ENCODE data around the gene PRPF40A. TPM values are rescaled to one million over a fixed set of nuclear protein-coding genes. Genes with fewer than 3 reads are reported as not detected.
A peak's percentile ranks its signal among the peaks of the same experiment; 100 is the strongest.

The PRPF40A gene
- total RNA-seq, 2 donors from 2014 or later, result 62.2 to 69.2 TPM

- no peak for DNase-seq (ENCODE audit: low spot score)
- intact Hi-C loops (cut with DNase I), result no loop called here
Measured at GRCh38 chr2:152664725-152665124, 52.5 kb downstream of the PRPF40A start.

- intact Hi-C loops (cut with DNase I), result no loop called here
Measured at GRCh38 chr2:152661076-152661475, 56.2 kb downstream of the PRPF40A start.

DNA sequence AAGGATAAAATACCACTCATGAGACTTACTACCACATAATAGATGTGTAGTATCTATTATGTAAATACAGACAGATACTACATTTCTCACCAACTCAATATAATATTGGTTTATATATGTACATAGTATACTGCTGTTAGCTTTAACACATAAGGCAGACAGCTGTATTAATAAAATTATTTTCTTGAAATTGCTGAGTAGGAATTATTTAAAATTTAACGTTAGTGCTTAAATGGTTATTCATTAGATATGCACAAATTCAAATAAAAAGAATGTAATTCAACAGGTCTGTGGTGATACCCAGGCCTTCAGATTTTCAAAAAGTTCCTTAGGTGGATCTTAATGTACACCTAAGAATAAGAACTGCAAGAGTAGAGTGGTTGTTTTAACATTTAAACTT is 59.0 kb downstream of the PRPF40A start:
- intact Hi-C loops (cut with DNase I), result no loop called here
- DNase-seq (ENCODE audit: low spot score), result no peak

More at GRCh38 chr2:152661076-152661475, 56.2 kb downstream of the PRPF40A start:
- no peak for DNase-seq (ENCODE audit: low spot score)

GRCh38 chr2:152657043-152657442 is 60.2 kb downstream of the PRPF40A start:
- intact Hi-C loops (cut with DNase I), result no loop called here

DNA sequence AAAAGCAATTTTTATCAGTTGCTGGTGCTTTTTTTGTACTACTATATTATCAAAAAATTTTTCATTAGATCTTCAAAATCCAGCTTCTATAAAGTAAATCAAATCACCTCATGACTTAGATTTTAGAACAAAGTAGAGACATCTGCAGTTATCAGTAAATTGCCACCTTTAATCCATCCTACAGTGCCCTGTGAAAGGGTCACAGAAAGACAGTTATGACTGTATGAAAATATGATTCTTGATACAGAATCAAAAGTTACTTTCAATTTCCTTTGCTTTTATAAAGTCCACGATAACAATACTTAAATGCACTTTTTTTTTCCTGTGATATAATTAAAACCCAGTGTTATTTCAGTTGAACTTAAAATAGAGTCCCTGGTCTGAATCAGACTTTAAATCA is 61.4 kb downstream of the PRPF40A start:
- DNase-seq (ENCODE audit: low spot score), result no peak
- intact Hi-C loops (cut with DNase I), result no loop called here

More at GRCh38 chr2:152657043-152657442, 60.2 kb downstream of the PRPF40A start:
- DNase-seq (ENCODE audit: low spot score), result no peak

- DNase-seq (ENCODE audit: low spot score), result no peak
- intact Hi-C loops (cut with DNase I), result no loop called here
Measured at GRCh38 chr2:152651834-152652233, 65.4 kb downstream of the PRPF40A start.

DNA sequence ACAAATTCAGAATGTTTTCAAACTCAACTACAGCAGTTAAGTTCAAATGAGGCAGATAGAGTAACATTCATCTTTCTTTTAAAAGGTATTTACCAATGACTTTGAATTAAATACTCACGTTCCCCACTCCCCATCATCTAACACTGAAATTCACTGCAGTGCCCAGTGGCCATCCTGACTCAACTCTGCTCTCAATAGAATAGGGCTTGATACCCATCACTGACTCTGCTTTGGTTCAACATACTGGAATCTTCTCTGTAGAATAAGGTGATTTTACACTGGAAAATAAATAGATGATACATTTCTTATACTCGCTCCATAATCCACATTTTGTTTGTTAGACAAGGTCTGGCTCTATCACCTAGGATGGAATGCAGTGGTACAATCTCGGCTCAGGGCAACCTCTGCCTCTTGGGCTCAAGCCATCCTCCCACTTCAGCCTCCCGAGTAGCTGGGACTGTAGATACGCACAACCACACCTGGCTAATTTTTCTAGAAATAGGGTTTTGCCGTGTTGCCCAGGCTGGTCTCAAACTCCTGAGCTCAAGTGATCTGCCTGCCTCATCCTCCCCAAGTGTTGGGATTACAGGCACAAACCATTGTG is 66.4 kb downstream of the PRPF40A start:
- intact Hi-C loops (cut with DNase I), result no loop called here
- DNase-seq (ENCODE audit: low spot score), result no peak

DNA sequence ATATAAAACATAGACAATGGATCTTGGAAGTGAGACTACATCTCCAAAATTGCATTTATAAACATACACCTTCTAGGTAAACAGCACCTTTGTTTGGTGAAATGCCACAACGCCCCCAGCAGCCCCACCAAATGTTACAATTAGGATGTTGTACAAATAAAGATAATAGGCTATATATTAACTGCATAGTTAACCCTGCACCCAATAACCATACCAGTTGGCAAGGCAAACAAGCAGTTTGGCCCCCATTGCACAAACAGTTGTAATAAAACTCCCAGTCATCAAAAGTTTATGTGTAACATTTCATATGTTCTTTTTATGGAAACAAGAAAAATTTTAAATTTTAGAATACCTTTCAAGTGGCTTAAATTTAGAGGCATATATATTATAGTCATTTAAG is 67.3 kb downstream of the PRPF40A start:
- intact Hi-C loops (cut with DNase I), result no loop called here

DNA sequence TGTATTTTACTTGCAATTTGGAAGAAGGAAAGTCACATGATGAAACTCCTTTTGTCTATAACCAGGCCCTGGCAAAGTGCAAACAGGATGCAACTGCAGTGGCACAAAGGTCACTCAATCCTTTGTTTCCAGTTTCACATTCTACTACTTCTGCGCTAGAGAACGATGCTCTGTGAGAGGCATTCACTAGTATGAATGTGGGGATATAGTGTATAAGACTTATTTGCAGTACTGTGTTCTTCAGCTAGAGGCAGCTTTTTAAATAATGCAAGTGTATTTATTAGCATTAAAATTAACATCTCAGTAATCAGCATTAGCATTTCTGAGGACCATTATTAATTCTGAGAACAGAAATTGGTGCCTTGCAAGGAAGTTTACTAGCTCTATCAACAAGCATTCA is 68.9 kb downstream of the PRPF40A start:
- intact Hi-C loops (cut with DNase I), result no loop called here
- DNase-seq (ENCODE audit: low spot score), result no peak

More for the DNA sequence above, 67.3 kb downstream of the PRPF40A start:
- no peak for DNase-seq (ENCODE audit: low spot score)

GRCh38 chr2:152647552-152647951 is 69.7 kb downstream of the PRPF40A start:
- intact Hi-C loops (cut with DNase I), result no loop called here
- DNase-seq (ENCODE audit: low spot score), result peak; percentile 86

GRCh38 chr2:152646775-152647174 is 70.5 kb downstream of the PRPF40A start:
- DNase-seq (ENCODE audit: low spot score), result no peak
- intact Hi-C loops (cut with DNase I), result no loop called here

- intact Hi-C loops (cut with DNase I), result no loop called here
- DNase-seq (ENCODE audit: low spot score), result no peak
Measured at GRCh38 chr2:152646264-152646663, 71.0 kb downstream of the PRPF40A start.

DNA sequence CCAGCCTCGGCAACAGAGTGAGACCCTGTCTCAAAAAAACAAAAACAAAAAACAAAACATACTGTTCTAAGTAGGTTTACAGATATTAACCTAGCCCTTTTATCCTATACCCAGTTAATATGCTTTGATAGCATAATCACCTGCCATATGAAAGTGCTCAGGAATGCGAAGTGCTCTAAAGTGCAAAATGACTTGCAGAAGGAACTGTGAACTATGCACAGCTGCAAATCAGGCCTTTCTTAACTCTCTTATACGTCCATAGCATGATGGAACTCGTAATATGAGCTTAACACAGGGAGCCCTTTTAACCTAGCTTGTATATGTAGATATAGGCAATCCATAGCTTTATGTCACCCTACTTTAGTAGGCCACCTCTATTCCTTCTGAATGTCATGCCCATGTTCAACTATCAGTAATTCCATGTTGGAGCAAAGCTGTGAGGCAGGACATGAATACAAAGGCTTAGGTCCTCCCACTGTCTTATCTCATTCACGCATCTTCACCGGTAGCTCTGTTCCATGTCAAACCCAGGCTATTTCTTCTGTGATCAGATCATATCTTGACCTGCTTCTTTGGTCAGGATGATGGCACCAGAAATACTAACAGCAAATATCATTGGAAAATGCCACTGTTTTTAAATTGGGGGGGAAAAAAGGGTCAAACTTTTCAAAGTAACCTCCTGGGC is 72.9 kb downstream of the PRPF40A start:
- intact Hi-C loops (cut with DNase I), result no loop called here
- no peak for DNase-seq (ENCODE audit: low spot score)

DNA sequence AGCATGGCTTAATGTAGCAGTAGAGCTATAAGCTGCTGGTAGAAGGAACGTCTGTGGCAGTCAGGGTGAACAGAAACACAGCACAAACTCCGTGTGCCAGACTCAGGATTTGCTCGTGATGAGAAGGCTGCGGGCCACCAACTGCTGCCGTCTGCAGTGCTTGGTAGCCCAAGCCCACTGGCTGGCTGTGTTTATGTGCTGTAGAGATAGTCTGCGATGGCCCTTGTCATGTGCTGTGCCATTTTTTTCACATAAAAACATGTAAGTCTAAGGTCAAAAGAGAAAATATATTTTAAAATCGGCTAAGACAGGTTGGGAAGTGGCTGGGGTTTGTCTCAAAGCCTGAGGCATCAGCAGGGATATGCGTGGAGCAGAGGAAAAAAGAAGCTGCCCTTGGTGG is 78.7 kb downstream of the PRPF40A start:
- intact Hi-C loops (cut with DNase I), result loop anchor here (5.0 kb wide), 2 partner anchors 446 to 461 kb away; partner anchors contain the start of gene STAM2 (in 1 of the 2)
- no peak for DNase-seq (ENCODE audit: low spot score)

GRCh38 chr2:152638056-152638455 is 79.2 kb downstream of the PRPF40A start:
- intact Hi-C loops (cut with DNase I), result loop anchor here (5.0 kb wide), 2 partner anchors 446 to 461 kb away; partner anchors contain the start of gene STAM2 (in 1 of the 2)
- DNase-seq (ENCODE audit: low spot score), result no peak

- intact Hi-C loops (cut with DNase I), result loop anchor here (5.0 kb wide), 2 partner anchors 445 to 460 kb away; partner anchors contain the start of gene STAM2 (in 1 of the 2)
- DNase-seq (ENCODE audit: low spot score), result no peak
Measured at GRCh38 chr2:152637251-152637650, 80.0 kb downstream of the PRPF40A start.

DNA sequence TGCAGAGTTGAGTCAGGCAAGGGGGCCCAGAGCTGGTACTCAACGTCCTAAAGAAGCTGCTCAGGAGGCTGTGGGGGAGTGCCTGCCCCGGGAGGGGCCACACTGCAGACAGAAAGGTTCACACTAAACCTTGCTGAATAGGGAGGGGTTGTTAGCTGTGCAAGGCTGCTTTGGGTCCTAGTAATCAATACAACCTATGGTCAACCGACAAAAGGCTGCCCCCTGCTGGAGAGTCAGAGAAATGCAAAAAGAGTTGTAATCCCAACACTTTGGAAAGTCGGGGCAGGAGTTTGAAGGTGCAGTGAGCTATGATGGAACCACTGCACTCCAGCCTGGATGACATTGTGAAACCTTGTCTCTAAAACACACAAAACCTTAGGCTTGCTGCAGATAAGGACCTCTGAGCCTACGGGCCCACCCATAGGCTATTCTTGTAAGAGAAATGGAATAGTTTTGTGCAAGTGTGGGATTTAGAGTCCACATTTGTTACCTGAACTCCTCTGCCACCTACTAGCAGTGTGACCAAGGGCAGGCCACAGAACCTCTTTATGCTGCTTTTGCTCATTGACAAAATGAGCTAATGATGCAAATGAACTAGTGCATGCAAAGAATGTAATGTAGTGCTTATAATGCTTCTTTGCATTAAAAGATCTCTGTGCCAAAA is 81.5 kb downstream of the PRPF40A start:
- intact Hi-C loops (cut with DNase I), result loop anchor here (5.0 kb wide), 2 partner anchors 443 to 458 kb away; partner anchors contain the start of gene STAM2 (in 1 of the 2)
- DNase-seq (ENCODE audit: low spot score), result no peak

GRCh38 chr2:152632736-152633135 is 84.5 kb downstream of the PRPF40A start:
- intact Hi-C loops (cut with DNase I), result loop anchor here in 1 of 2 donors (5.0 kb wide), 1 partner anchor 130 kb away; no protein-coding TSS in a partner anchor
- DNase-seq (ENCODE audit: low spot score), result no peak

- no peak for DNase-seq (ENCODE audit: low spot score)
- intact Hi-C loops (cut with DNase I), result loop anchor here in 1 of 2 donors (5.0 kb wide), 1 partner anchor 128 kb away; no protein-coding TSS in a partner anchor
Measured at GRCh38 chr2:152630466-152630865, 86.8 kb downstream of the PRPF40A start.

DNA sequence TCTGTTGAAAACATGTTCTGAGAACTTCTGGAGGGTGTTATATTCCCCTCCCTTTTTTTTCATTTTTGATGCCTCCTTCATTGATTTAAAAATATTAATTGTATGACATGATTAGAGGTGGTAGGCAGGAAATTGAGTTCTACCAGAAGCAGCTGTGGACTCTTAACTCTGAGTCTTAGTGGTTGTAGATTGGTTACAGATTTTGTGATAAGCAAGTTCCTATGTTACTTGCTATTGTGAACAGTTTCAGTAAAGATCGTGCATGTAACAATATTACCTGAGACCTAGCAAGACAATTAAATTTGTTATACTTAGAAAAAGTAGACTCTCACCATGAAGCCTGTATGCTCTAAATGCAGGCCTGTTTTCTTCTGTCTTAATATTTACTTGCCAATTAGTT is 88.1 kb downstream of the PRPF40A start:
- intact Hi-C loops (cut with DNase I), result loop anchor here in 1 of 2 donors (10.0 kb wide), 1 partner anchor 294 kb away; the partner anchor contains the start of gene FMNL2
- DNase-seq (ENCODE audit: low spot score), result no peak

All from posterior vena cava (tissue), 2 donors.